Smooth muscle cell (in vitro differentiated cells): ENCODE data around the gene FHAD1. TPM values are rescaled to one million over a fixed set of nuclear protein-coding genes. Genes with fewer than 3 reads are reported as not detected.

ENCODE experiments used
- DNase-seq: peaks from one replicate; lab custom pipeline; 2025; ENCODE audit not compliant: unreplicated experiment; lab: John Stamatoyannopoulos, UW
- H2AFZ ChIP-seq: fragments of 200-600 bp; sonication (generic); 2 replicates; pipeline ENCODE4 v1.6.0; 2016; ENCODE audit warnings: antibody characterized with exemption, low read depth, mild to moderate bottlenecking
- H3F3A ChIP-seq: fragments of 200-600 bp; sonication (generic); 2 replicates; pipeline ENCODE4 v1.6.0; 2017; ENCODE audit warnings: antibody characterized with exemption, low read depth
- H3K27ac ChIP-seq: fragments of 200-600 bp; sonication (generic); 2 replicates; pipeline ENCODE4 v1.5.1; 2016; ENCODE audit warnings: low read depth, mild to moderate bottlenecking
- H3K27me3 ChIP-seq: fragments of 200-600 bp; sonication (generic); 2 replicates; pipeline ENCODE4 v1.6.1; 2016; ENCODE audit warnings: low read depth, mild to moderate bottlenecking
- H3K36me3 ChIP-seq: fragments of 200-600 bp; sonication (generic); 2 replicates; pipeline ENCODE4 v1.5.1; 2016; ENCODE audit warnings: low read depth
- H3K4me1 ChIP-seq: fragments of 200-600 bp; sonication (generic); 2 replicates; pipeline ENCODE4 v1.5.1; 2016; ENCODE audit warnings: low read depth
- H3K4me2 ChIP-seq: fragments of 200-600 bp; sonication (generic); 2 replicates; pipeline ENCODE4 v1.6.0; 2016; ENCODE audit warnings: mild to moderate bottlenecking
- H3K4me3 ChIP-seq: fragments of 200-600 bp; sonication (generic); 2 replicates; pipeline ENCODE4 v1.5.1; 2016; ENCODE audit warnings: mild to moderate bottlenecking
- H3K79me2 ChIP-seq: fragments of 200-600 bp; sonication (generic); 2 replicates; pipeline ENCODE4 v1.6.0; 2016; ENCODE audit warnings: low read depth, mild to moderate bottlenecking
- H3K9ac ChIP-seq: fragments of 200-600 bp; sonication (generic); 2 replicates; pipeline ENCODE4 v1.6.0; 2016; ENCODE audit warnings: low read depth
- H3K9me3 ChIP-seq: fragments of 200-600 bp; sonication (generic); replicated peaks from 2 replicates; pipeline ENCODE4 v1.5.1; 2016; ENCODE audit warnings: low read depth
- H4K20me1 ChIP-seq: fragments of 200-600 bp; sonication (generic); 2 replicates; pipeline ENCODE4 v1.6.0; 2016; ENCODE audit warnings: low read depth
- CTCF ChIP-seq: fragments of 200-600 bp; sonication (generic); IDR thresholded peaks from 2 replicates; pipeline ENCODE4 v1.5.1; 2017; ENCODE audit warnings: borderline replicate concordance, mild to moderate bottlenecking, antibody characterized with exemption; ENCODE audit not compliant: insufficient read depth, poor library complexity, severe bottlenecking
- WGBS: methylation state at CpG from one replicate; pipeline ENCODE4 v1.1.7; 2016; ENCODE audit warnings: low lambda C conversion rate; 5-methylcytosine and 5-hydroxymethylcytosine counted together
- polyA plus RNA-seq: library from polyadenylated mRNA; unstranded; fragments of >200 nt; fragmentation: Nextera tagmentation; extraction: Ambion mirVana; gene quantifications from 2 replicates; pipeline ENCODE4 v1.2.1, GENCODE V29; 2016
- total RNA-seq: library from RNA; depleted of rRNA; stranded (reverse); fragments of >200 nt; gene quantifications from 2 replicates; pipeline ENCODE4 v1.2.3, GENCODE V29; 2014

Gene FHAD1
- total and polyA plus RNA-seq, 2 experiments from 2014 or later: 0.33 TPM; not detected in 1

- no peaks in the 10 kb centered on the region for H3K79me2 ChIP-seq
- peaks cover 4% of the 10 kb centered on the region for H3K27me3 ChIP-seq
- no peak overlapping the region for H2AFZ ChIP-seq
- H3K9ac ChIP-seq: no peak overlapping the region
- H3K4me3 ChIP-seq: no peak overlapping the region
- no peak for DNase-seq
- no peaks in the 10 kb centered on the region for H3F3A ChIP-seq
- no peaks in the 10 kb centered on the region for H4K20me1 ChIP-seq
- no peak for TF ChIP-seq CTCF
- H3K27ac ChIP-seq: no peak overlapping the region
- H3K4me2 ChIP-seq: no peak overlapping the region
- no peaks in the 10 kb centered on the region for H3K4me1 ChIP-seq
- no peaks in the 10 kb centered on the region for H3K36me3 ChIP-seq
- no peaks in the 10 kb centered on the region for H3K9me3 ChIP-seq
- WGBS: 77% methylated on average over 10 of the region's 10 CpGs
These were observed 32.7 kb downstream of the FHAD1 start for GRCh38 chr1:15279576-15280230.

GRCh38 chr1:15280416-15280815, 33.4 kb downstream of the FHAD1 start:
- H3K9me3 ChIP-seq: no peaks in the 10 kb centered on the region
- no peak overlapping the region for H2AFZ ChIP-seq
- H3K79me2 ChIP-seq: no peaks in the 10 kb centered on the region
- H4K20me1 ChIP-seq: no peaks in the 10 kb centered on the region
- H3K27ac ChIP-seq: no peak overlapping the region
- no peak overlapping the region for H3K4me3 ChIP-seq
- 90% methylated on average over 10 of the region's 10 CpGs for WGBS
- no peak for TF ChIP-seq CTCF
- no peak overlapping the region for H3K4me2 ChIP-seq
- no peaks in the 10 kb centered on the region for H3F3A ChIP-seq
- DNase-seq: no peak
- no peak overlapping the region for H3K9ac ChIP-seq
- H3K36me3 ChIP-seq: no peaks in the 10 kb centered on the region
- H3K4me1 ChIP-seq: no peaks in the 10 kb centered on the region
- H3K27me3 ChIP-seq: peaks cover 4% of the 10 kb centered on the region

- no peaks in the 10 kb centered on the region for H3K9me3 ChIP-seq
- no peak overlapping the region for H2AFZ ChIP-seq
- H3K9ac ChIP-seq: no peak overlapping the region
- H3K36me3 ChIP-seq: no peaks in the 10 kb centered on the region
- no peak for DNase-seq
- H4K20me1 ChIP-seq: no peaks in the 10 kb centered on the region
- H3K4me1 ChIP-seq: no peaks in the 10 kb centered on the region
- no peak overlapping the region for H3K27ac ChIP-seq
- WGBS: 94% methylated on average over 2 of the region's 2 CpGs
- no peaks in the 10 kb centered on the region for H3K79me2 ChIP-seq
- no peak for TF ChIP-seq CTCF
- H3K27me3 ChIP-seq: peaks cover 4% of the 10 kb centered on the region
- H3K4me3 ChIP-seq: no peak overlapping the region
- H3K4me2 ChIP-seq: no peak overlapping the region
- no peaks in the 10 kb centered on the region for H3F3A ChIP-seq
These were observed 35.0 kb downstream of the FHAD1 start for GRCh38 chr1:15282038-15282437.
